Measurements from ENCODE around the gene MEIS2. TPM values are rescaled to one million over a fixed set of nuclear protein-coding genes. Genes with fewer than 3 reads are reported as not detected.

The MEIS2 gene
- total and polyA plus RNA-seq, 8 donors = 3.9 to 77.7 (median 25.9) TPM

- intact Hi-C loops (cut with DNase I; ENCODE audit: low total_unique reads) = no loop called here
- peak overlapping the region; percentile 6 to 96 (median 94) for H3K27ac ChIP-seq
- peak overlapping the region; percentile 60 to 79 (median 68) for H3K4me3 ChIP-seq
- peak in 1 of 2 donors; percentile 60 for DNase-seq
- H3K27me3 ChIP-seq = peaks cover 0 to 49% (median 0%) of the 10 kb centered on the region in 3 donors
- WGBS, 5 donors = 19 to 40% (median 30%) methylated on average over 30 of the region's 30 CpGs
- peaks cover 0 to 32% (median 24%) of the 10 kb centered on the region in 4 donors for H3K4me1 ChIP-seq
- TF ChIP-seq EP300 (IDR thresholded peaks at IDR 0.05) = no peak
- TF ChIP-seq CTCF (IDR thresholded peaks at IDR 0.05) = no peak
- TF ChIP-seq POLR2A (IDR thresholded peaks at IDR 0.05) = no peak
- TF ChIP-seq POLR2AphosphoS5 (IDR thresholded peaks at IDR 0.05) = no peak
- H3K36me3 ChIP-seq = peaks cover 0 to 14% (median 13%) of the 10 kb centered on the region in 4 donors
- H3K9me3 ChIP-seq = no peaks in the 10 kb centered on the region
Measured at GRCh38 chr15:37097144-37097919, 3.0 kb downstream of the MEIS2 start.

GRCh38 chr15:37096558-37097143 lies 3.7 kb downstream of the MEIS2 start:
- DNase-seq = no peak
- Histone ChIP-seq H3K4me1 (peaks cover 0 to 33% (median 23%) of the 10 kb centered on the region in 4 donors), H3K4me3 (peak overlapping the region; percentile 60 to 79 (median 68)), H3K27ac (peak overlapping the region; percentile 6 to 96 (median 94)), H3K27me3 (peaks cover 0 to 42% (median 0%) of the 10 kb centered on the region in 3 donors), H3K9me3 (no peaks in the 10 kb centered on the region), H3K36me3 (peaks cover 0 to 19% (median 13%) of the 10 kb centered on the region in 4 donors)
- TF ChIP-seq POLR2AphosphoS5 (IDR thresholded peaks at IDR 0.05) = no peak
- TF ChIP-seq POLR2A (IDR thresholded peaks at IDR 0.05) = no peak
- no peak for TF ChIP-seq EP300 (IDR thresholded peaks at IDR 0.05)
- TF ChIP-seq CTCF (IDR thresholded peaks at IDR 0.05) = no peak
- intact Hi-C loops (cut with DNase I; ENCODE audit: low total_unique reads) = no loop called here
- WGBS, 5 donors = 31 to 60% (median 48%) methylated on average over 19 of the region's 19 CpGs

GRCh38 chr15:37095770-37096557 lies 4.4 kb downstream of the MEIS2 start:
- WGBS, 5 donors = 53 to 64% (median 57%) methylated on average over 27 to 32 of the region's 32 CpGs
- H3K27ac ChIP-seq = peak overlapping the region; percentile 11 to 96 (median 94)
- intact Hi-C loops (cut with DNase I; ENCODE audit: low total_unique reads) = no loop called here
- H3K9me3 ChIP-seq = no peaks in the 10 kb centered on the region
- peak overlapping the region; percentile 60 to 79 (median 68) for H3K4me3 ChIP-seq
- peak in 1 of 2 donors; percentile 61 for DNase-seq
- TF ChIP-seq POLR2A (IDR thresholded peaks at IDR 0.05) (no peak), POLR2AphosphoS5 (IDR thresholded peaks at IDR 0.05) (no peak), CTCF (IDR thresholded peaks at IDR 0.05) (no peak), EP300 (IDR thresholded peaks at IDR 0.05) (no peak)
- peaks cover 0 to 25% (median 13%) of the 10 kb centered on the region in 4 donors for H3K36me3 ChIP-seq
- H3K4me1 ChIP-seq = peaks cover 0 to 37% (median 18%) of the 10 kb centered on the region in 4 donors
- H3K27me3 ChIP-seq = peaks cover 0 to 35% (median 0%) of the 10 kb centered on the region in 3 donors

All from stomach (tissue), 9 donors.